CD4-positive, alpha-beta T cell treated with Interleukin-15 for 4 hours (primary cell): Measurements from ENCODE around the gene ARFGAP3.
A peak's percentile ranks its signal among the peaks of the same experiment; 100 is the strongest.

Experiments
- DNase-seq: peaks from one replicate; pipeline ENCODE4 v3.0.0-alpha.2; 2020; ENCODE audit warnings: low spot score

ARFGAP3 gene

GRCh38 chr22:42863349-42863961, 6.4 kb upstream of the ARFGAP3 start:
- DNase-seq: no peak

- no peak for DNase-seq
These were observed 5.1 kb upstream of the ARFGAP3 start for GRCh38 chr22:42862045-42862734.

- DNase-seq: no peak
These were observed 3.9 kb upstream of the ARFGAP3 start for GRCh38 chr22:42860968-42861367.

- no peak for DNase-seq
These were observed 890 bp upstream of the ARFGAP3 start for GRCh38 chr22:42857845-42858481.

- DNase-seq: peak; percentile 34
These were observed 751 bp downstream of the ARFGAP3 start for GRCh38 chr22:42856179-42856864.

GRCh38 chr22:42855721-42856120, 1.4 kb downstream of the ARFGAP3 start:
- no peak for DNase-seq

GRCh38 chr22:42855211-42855610, 1.9 kb downstream of the ARFGAP3 start:
- DNase-seq: no peak

GRCh38 chr22:42848941-42849550, 8.0 kb downstream of the ARFGAP3 start:
- DNase-seq: no peak

GRCh38 chr22:42847110-42847509, 10.0 kb downstream of the ARFGAP3 start:
- no peak for DNase-seq

GRCh38 chr22:42844756-42845155, 12.3 kb downstream of the ARFGAP3 start:
- DNase-seq: no peak

GRCh38 chr22:42842658-42843370, 14.3 kb downstream of the ARFGAP3 start:
- DNase-seq: no peak

GRCh38 chr22:42841444-42841843, 15.6 kb downstream of the ARFGAP3 start:
- DNase-seq: no peak

GRCh38 chr22:42837556-42837955, 19.5 kb downstream of the ARFGAP3 start:
- no peak for DNase-seq

GRCh38 chr22:42836026-42836425, 21.0 kb downstream of the ARFGAP3 start:
- DNase-seq: no peak

- DNase-seq: no peak
These were observed 22.7 kb downstream of the ARFGAP3 start for GRCh38 chr22:42834177-42834949.

GRCh38 chr22:42833104-42833503, 24.0 kb downstream of the ARFGAP3 start:
- DNase-seq: no peak

GRCh38 chr22:42831712-42832111, 25.4 kb downstream of the ARFGAP3 start:
- no peak for DNase-seq

GRCh38 chr22:42830161-42830560, 26.9 kb downstream of the ARFGAP3 start:
- DNase-seq: no peak

GRCh38 chr22:42829302-42829701, 27.8 kb downstream of the ARFGAP3 start:
- no peak for DNase-seq

- DNase-seq: no peak
These were observed 31.3 kb downstream of the ARFGAP3 start for GRCh38 chr22:42825796-42826195.

GRCh38 chr22:42821386-42821785, 35.7 kb downstream of the ARFGAP3 start:
- DNase-seq: no peak
